B cell (primary cell): ENCODE data around the gene ARID4B.

Experiments used
- CTCF ChIP-seq: fragments of 200-600 bp; IDR thresholded peaks from one replicate; pipeline ENCODE4 v1.8.0; 2022; ENCODE audit warnings: antibody characterized with exemption, mild to moderate bottlenecking
- EZH2 ChIP-seq: IDR thresholded peaks from 2 replicates; pipeline ENCODE4 v1.6.1; 2012; ENCODE audit warnings: borderline replicate concordance, low read depth, mild to moderate bottlenecking, moderate library complexity, low read length; ENCODE audit not compliant: insufficient read depth, poor library complexity, severe bottlenecking

- TF ChIP-seq CTCF = no peak
- TF ChIP-seq EZH2 = no peak
Observed at GRCh38 chr1:235266325-235266724, 61.7 kb downstream of the ARID4B start.
